Aorta (tissue), 5 donors: ENCODE data around the gene CIC. TPM values are rescaled to one million over a fixed set of nuclear protein-coding genes. Genes with fewer than 3 reads are reported as not detected.
"Not testable (repeated sequence)": the region's sequence is repeated elsewhere in the genome, so short reads cannot be mapped to it uniquely, and the experiment has no call there.

Source experiments
- ATAC-seq: fragments of 200-7000 bp; cut with Tn5 transposase; one replicate; pipeline ENCODE4 v1.9.1; 2022; ENCODE audit warnings: moderate library complexity; ENCODE audit not compliant: low FRiP score
- DNase-seq, 2 donors: peaks; one replicate each; pipeline ENCODE4 v3.0.0-alpha.2; 2020
- H3K27ac ChIP-seq, 2 donors: one replicate each; pipeline ENCODE4 v1.5.1; 2013; ENCODE audit warnings: low read length in 2 of 2, mild to moderate bottlenecking in 2 of 2, moderate library complexity in 2 of 2, control low read depth in 1 of 2, inconsistent platforms in 1 of 2, low read depth in 1 of 2
- H3K27me3 ChIP-seq, 2 donors: one replicate each; pipeline ENCODE4 v1.6.1; 2013; ENCODE audit warnings: control low read depth in 1 of 2, low read length in 1 of 2, mild to moderate bottlenecking in 1 of 2, moderate library complexity in 1 of 2; ENCODE audit not compliant: insufficient read depth in 2 of 2, control insufficient read depth in 1 of 2
- H3K36me3 ChIP-seq, 2 donors: one replicate each; pipeline ENCODE4 v1.6.1; 2013; ENCODE audit warnings: control low read depth in 1 of 2, low read length in 1 of 2, mild to moderate bottlenecking in 1 of 2; ENCODE audit not compliant: insufficient read depth in 2 of 2, control insufficient read depth in 1 of 2
- H3K4me1 ChIP-seq, 2 donors: one replicate each; pipeline ENCODE4 v1.6.1; 2013; ENCODE audit warnings: low read length in 2 of 2, control low read depth in 1 of 2, mild to moderate bottlenecking in 1 of 2, moderate library complexity in 1 of 2; ENCODE audit not compliant: insufficient read depth in 2 of 2, control insufficient read depth in 1 of 2
- H3K4me3 ChIP-seq, 2 donors: one replicate each; pipeline ENCODE4 v1.5.1; 2013; ENCODE audit warnings: low read length in 2 of 2, control low read depth in 1 of 2, mild to moderate bottlenecking in 1 of 2
- H3K9me3 ChIP-seq: one replicate; pipeline ENCODE4 v1.6.1; 2013; ENCODE audit warnings: mild to moderate bottlenecking, low read length; ENCODE audit not compliant: control insufficient read depth
- WGBS, 2 donors: extraction: QIAGEN DNeasy Blood & Tissue Kit; methylation state at CpG; one replicate each; pipeline ENCODE4 v1.1.7; 2013; 5-methylcytosine and 5-hydroxymethylcytosine counted together
- intact Hi-C, 2 donors: fragments of 100-400 bp; cut with DNase I; formaldehyde crosslinking; loops; one replicate each; pipeline versions ENCODE4 v1.14.2 to v1.15.0; 2022
- polyA plus RNA-seq, 2 donors: library from polyadenylated mRNA; stranded (reverse); fragments of 200-250 nt; gene quantifications; one replicate each; pipeline ENCODE4 v1.2.3, GENCODE V29; 2013
- total RNA-seq, 2 donors: library from RNA; stranded (reverse); fragmentation: NEBNext Ultra II Directional; extraction: Animal tissue kit (Norgen Biotek cat#: 25700); gene quantifications; one replicate each; pipeline ENCODE4 v1.2.1, GENCODE V29; 2021
- donor health status: healthy with polysubstance abuse.
- donor health status: Bipolar disorder and iron deficiency.
- donor health status: DM: no; HTN: no; CAD: no.
- donor health status: DM: no; HTN: no; CAD: no.
- donor health status: DM: yes; HTN: yes; CAD: no.

Gene CIC
- total and polyA plus RNA-seq, 4 donors = 14.3 to 104 (median 74.0) TPM

GRCh38 chr19:42332059-42332458 lies 63.0 kb downstream of the CIC start:
- Histone ChIP-seq H3K9me3 (no peaks in the 10 kb centered on the region), H3K27me3 (no peaks in the 10 kb centered on the region), H3K27ac (no peak overlapping the region), H3K4me3 (no peak overlapping the region), H3K4me1 (no peaks in the 10 kb centered on the region), H3K36me3 (peaks cover 0 to 3% of the 10 kb centered on the region in 2 donors)
- ATAC-seq (no peak), DNase-seq (no peak)
- intact Hi-C loops = no loop called here
- WGBS, 2 donors = 91 to 92% methylated on average over 6 of the region's 6 CpGs

- Histone ChIP-seq H3K9me3 (no peaks in the 10 kb centered on the region), H3K36me3 (peaks cover 0 to 3% of the 10 kb centered on the region in 2 donors), H3K4me1 (no peaks in the 10 kb centered on the region), H3K27me3 (no peaks in the 10 kb centered on the region), H3K4me3 (no peak overlapping the region), H3K27ac (no peak overlapping the region)
- DNase-seq (no peak), ATAC-seq (no peak)
- WGBS, 2 donors = 91 to 92% methylated on average over 3 of the region's 3 CpGs
- intact Hi-C loops = no loop called here
These were observed 64.0 kb downstream of the CIC start for GRCh38 chr19:42333018-42333417.

GRCh38 chr19:42333975-42334696 lies 65.1 kb downstream of the CIC start:
- Histone ChIP-seq H3K27ac (no peak overlapping the region), H3K36me3 (peaks cover 0 to 3% of the 10 kb centered on the region in 2 donors), H3K4me1 (no peaks in the 10 kb centered on the region), H3K9me3 (no peaks in the 10 kb centered on the region), H3K4me3 (no peak overlapping the region), H3K27me3 (no peaks in the 10 kb centered on the region)
- intact Hi-C loops = no loop called here
- ATAC-seq (no peak), DNase-seq (no peak)
- 88 to 91% methylated on average over 18 to 21 of the region's 21 CpGs for WGBS, 2 donors

- DNase-seq (no peak), ATAC-seq (no peak)
- Histone ChIP-seq H3K9me3 (no peaks in the 10 kb centered on the region), H3K27ac (no peak overlapping the region), H3K4me1 (no peaks in the 10 kb centered on the region), H3K27me3 (no peaks in the 10 kb centered on the region), H3K4me3 (no peak overlapping the region), H3K36me3 (peaks cover 0 to 3% of the 10 kb centered on the region in 2 donors)
- WGBS, 2 donors = 91 to 92% methylated on average over 13 of the region's 13 CpGs
- intact Hi-C loops = no loop called here
These were observed 65.8 kb downstream of the CIC start for GRCh38 chr19:42334697-42335373.

DNA sequence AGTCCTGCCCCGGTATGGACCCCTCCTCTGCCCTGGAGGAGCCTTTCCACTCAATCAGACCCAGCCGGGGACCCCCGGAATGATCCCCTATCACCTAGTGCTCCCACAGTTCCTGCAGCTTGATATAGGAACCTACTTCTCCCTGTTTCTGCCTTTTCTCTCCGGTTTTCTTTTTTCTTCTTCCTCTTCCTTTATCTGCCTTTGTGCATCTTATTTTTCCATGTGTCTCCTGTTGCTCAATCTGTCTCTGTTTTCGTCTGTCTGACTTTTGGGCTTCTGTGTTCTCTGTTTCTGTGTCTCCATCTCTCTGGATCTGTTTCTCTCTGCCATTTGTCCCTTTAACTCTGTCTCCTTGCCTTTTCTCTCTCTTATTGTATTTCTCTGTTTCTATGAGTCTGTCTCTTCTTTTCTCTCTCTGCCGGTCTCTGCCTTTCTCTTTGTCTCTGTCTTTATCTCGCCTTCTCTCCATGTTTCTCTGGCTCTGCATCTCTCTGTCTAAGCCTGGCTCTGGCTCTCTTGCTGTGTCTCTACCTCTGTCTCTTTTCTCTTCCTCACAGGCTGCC lies 66.4 kb downstream of the CIC start:
- intact Hi-C loops = no loop called here
- DNase-seq = no peak
- Histone ChIP-seq H3K27me3 (no peaks in the 10 kb centered on the region), H3K36me3 (peaks cover 0 to 3% of the 10 kb centered on the region in 2 donors), H3K4me3 (no peak overlapping the region), H3K4me1 (no peaks in the 10 kb centered on the region), H3K27ac (no peak overlapping the region), H3K9me3 (no peaks in the 10 kb centered on the region)
- ATAC-seq = no peak
- 86 to 89% methylated on average over 7 of the region's 7 CpGs for WGBS, 2 donors

DNA sequence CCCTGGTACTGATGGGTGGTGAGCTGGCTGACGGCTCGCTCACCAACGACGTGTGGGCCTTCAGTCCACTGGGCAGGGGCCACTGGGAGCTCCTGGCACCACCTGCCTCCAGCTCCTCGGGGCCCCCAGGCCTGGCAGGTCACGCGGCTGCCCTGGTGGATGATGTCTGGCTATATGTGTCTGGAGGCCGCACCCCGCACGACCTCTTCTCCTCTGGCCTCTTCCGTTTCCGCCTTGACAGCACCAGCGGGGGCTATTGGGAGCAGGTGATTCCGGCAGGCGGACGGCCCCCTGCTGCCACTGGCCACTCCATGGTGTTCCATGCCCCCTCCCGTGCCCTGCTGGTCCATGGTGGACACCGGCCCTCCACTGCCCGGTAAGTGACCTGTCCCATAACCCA lies 66.9 kb downstream of the CIC start:
- Histone ChIP-seq H3K9me3 (no peaks in the 10 kb centered on the region), H3K36me3 (peaks cover 0 to 3% of the 10 kb centered on the region in 2 donors), H3K4me3 (no peak overlapping the region), H3K27me3 (no peaks in the 10 kb centered on the region), H3K27ac (no peak overlapping the region), H3K4me1 (no peaks in the 10 kb centered on the region)
- 90 to 94% methylated on average over 19 of the region's 19 CpGs for WGBS, 2 donors
- DNase-seq = no peak
- intact Hi-C loops = no loop called here
- no peak for ATAC-seq

- H3K4me3 ChIP-seq, intact Hi-C loops, H3K36me3 ChIP-seq, H3K9me3 ChIP-seq, ATAC-seq, H3K27me3 ChIP-seq, DNase-seq, H3K4me1 ChIP-seq, H3K27ac ChIP-seq: not testable (repeated sequence)
- 84 to 87% methylated on average over 7 of the region's 7 CpGs for WGBS, 2 donors
These were observed 70.2 kb downstream of the CIC start for GRCh38 chr19:42339126-42339860.

GRCh38 chr19:42339922-42340321 lies 70.9 kb downstream of the CIC start:
- H3K9me3 ChIP-seq, intact Hi-C loops, H3K36me3 ChIP-seq, ATAC-seq, H3K27me3 ChIP-seq, H3K27ac ChIP-seq, H3K4me3 ChIP-seq, H3K4me1 ChIP-seq, DNase-seq: not testable (repeated sequence)
- WGBS, 2 donors = 94 to 95% methylated on average over 4 of the region's 4 CpGs
